Vagina (tissue), 2 donors: ENCODE data around the gene STK24.

ENCODE experiments used
- CTCF ChIP-seq, 3 experiments: fragments of 450-650 bp in 2 of 3; fragments of 200-600 bp in 1 of 3; sonication (generic) in 1 of 3; IDR thresholded peaks; one replicate each; pipeline ENCODE4 v1.5.1; 2017 to 2019; ENCODE audit warnings: antibody characterized with exemption in 3 of 3, mild to moderate bottlenecking in 2 of 3, moderate library complexity in 2 of 3
- POLR2AphosphoS5 ChIP-seq, 2 donors: sonication (generic); formaldehyde crosslinking; IDR thresholded peaks; one replicate each; pipeline ENCODE4 v1.9.0; 2017; ENCODE audit warnings: antibody characterized with exemption in 2 of 2, mild to moderate bottlenecking in 2 of 2, low read depth in 1 of 2; ENCODE audit not compliant: insufficient read depth in 1 of 2

- peak in 2 of 3 experiments; percentile 27 to 30 for TF ChIP-seq CTCF (IDR thresholded peaks at IDR 0.05)
- TF ChIP-seq POLR2AphosphoS5 (IDR thresholded peaks at IDR 0.05; ENCODE audit: insufficient read depth in 1 of 2, low read depth in 1 of 2), result peak in 1 of 2 donors; percentile 58
Measured at GRCh38 chr13:98447881-98448641, 128.8 kb downstream of the STK24 start.
